K562 (cell line): ENCODE results near the gene NR5A1. TPM values are rescaled to one million over a fixed set of nuclear protein-coding genes. Genes with fewer than 3 reads are reported as not detected.
A peak's percentile ranks its signal among the peaks of the same experiment; 100 is the strongest.

ENCODE experiments used
- ATAC-seq: fragments of 200-7000 bp; cut with Tn5 transposase; 3 replicates; pipeline ENCODE4 v1.9.1; 2020; ENCODE audit warnings: moderate library complexity
- Bru-seq: library from RNA; stranded (reverse); fragments of 400-500 nt; gene quantifications from one replicate; lab custom pipeline; 2021; lab: Mats Ljungman, UMichigan
- BruChase-seq, 2 experiments: library from RNA; stranded (reverse); fragments of 400-500 nt; gene quantifications; one replicate each; lab custom pipeline; 2021; lab: Mats Ljungman, UMichigan
- BruUV-seq: library from RNA; stranded (reverse); fragments of 400-500 nt; replicated peaks from 2 replicates; lab custom pipeline; 2021; lab: Mats Ljungman, UMichigan
- CTCF ChIA-PET: fragments of 300-600 bp; formaldehyde crosslinking; extraction: SDS; loops from one replicate; lab custom pipeline; 2021; ENCODE audit warnings: low intra/inter-chr PET ratio; lab: Yijun Ruan, JAX
- POLR2A ChIA-PET: fragments of 300-600, 350-650 bp; sonication (Branson Sonifier 250); formaldehyde crosslinking; extraction: SDS; loops from one replicate; lab custom pipeline; 2021; ENCODE audit warnings: antibody characterized with exemption, inconsistent platforms; lab: Yijun Ruan, JAX
- DNase-seq, 4 experiments: peaks; one replicate each; pipeline versions ENCODE4 v3.0.0 to v3.0.0-alpha.2; 2011 to 2018; ENCODE audit warnings: low spot score in 3 of 4, mixed read lengths in 3 of 4; ENCODE audit errors: extremely low read depth in 1 of 4
- FAIRE-seq: peaks from 2 replicates; lab custom pipeline; 2011; peaks lifted over from hg19 to GRCh38; lab: Jason Lieb, UNC
- H2AFZ ChIP-seq: 2 replicates; pipeline ENCODE4 v1.6.0; 2011; ENCODE audit warnings: low read depth, low read length, control low read depth, inconsistent platforms
- H3K27ac ChIP-seq: fragments of 200-600 bp; 3 replicates; pipeline ENCODE4 v1.8.0; 2011; ENCODE audit warnings: low read depth, mild to moderate bottlenecking, control low read depth, inconsistent platforms, low read length, moderate library complexity, mixed read lengths; ENCODE audit errors: extremely low read depth
- H3K27me3 ChIP-seq, 2 experiments: fragments of 300-600 bp in 1 of 2; 2 replicates in 1 of 2; 3 replicates in 1 of 2; pipeline versions ENCODE4 v1.6.0 to v1.8.0; 2011; ENCODE audit warnings: inconsistent platforms in 2 of 2, low read length in 2 of 2, mild to moderate bottlenecking in 1 of 2, mixed read lengths in 1 of 2, moderate library complexity in 1 of 2; ENCODE audit not compliant: control insufficient read depth in 2 of 2, insufficient read depth in 2 of 2
- H3K36me3 ChIP-seq: fragments of 300-600 bp; 3 replicates; pipeline ENCODE4 v1.8.0; 2011; ENCODE audit warnings: mild to moderate bottlenecking, low read length, inconsistent platforms; ENCODE audit not compliant: control insufficient read depth, insufficient read depth
- H3K4me1 ChIP-seq, 2 experiments: fragments of 200-600 bp in 1 of 2; replicated peaks in 1 of 2; 2 replicates in 1 of 2; 3 replicates in 1 of 2; pipeline versions ENCODE4 v1.5.1 to v1.8.0; 2011; ENCODE audit warnings: inconsistent platforms in 2 of 2, low read length in 2 of 2, mild to moderate bottlenecking in 1 of 2, mixed read lengths in 1 of 2, moderate library complexity in 1 of 2; ENCODE audit not compliant: control insufficient read depth in 2 of 2, insufficient read depth in 2 of 2
- H3K4me2 ChIP-seq: 2 replicates; pipeline ENCODE4 v1.6.1; 2011; ENCODE audit warnings: low read length, control low read depth, inconsistent platforms, mixed read lengths; ENCODE audit not compliant: insufficient read depth
- H3K4me3 ChIP-seq: fragments of 200-600 bp; sonication (generic), shearing (Covaris generic); 2 replicates; pipeline ENCODE4 v1.5.1; 2016; ENCODE audit warnings: control low read depth, inconsistent platforms
- H3K79me2 ChIP-seq: fragments of 200-600 bp; 3 replicates; pipeline ENCODE4 v1.8.0; 2011; ENCODE audit warnings: low read length, inconsistent platforms; ENCODE audit not compliant: control insufficient read depth, insufficient read depth
- H3K9ac ChIP-seq, 2 experiments: 2 replicates each; pipeline versions ENCODE4 v1.6.0 to v1.6.1; 2011; ENCODE audit warnings: low read depth in 2 of 2, low read length in 2 of 2, control low read depth in 1 of 2, inconsistent platforms in 1 of 2, mild to moderate bottlenecking in 1 of 2, mixed read lengths in 1 of 2; ENCODE audit not compliant: insufficient read depth in 1 of 2
- H3K9me1 ChIP-seq: one replicate; pipeline ENCODE4 v1.6.0; 2011; ENCODE audit warnings: inconsistent platforms, mild to moderate bottlenecking, low read length, moderate library complexity; ENCODE audit not compliant: control insufficient read depth, insufficient read depth
- H3K9me3 ChIP-seq: replicated peaks from 2 replicates; pipeline ENCODE4 v1.5.1; 2011; ENCODE audit warnings: low read depth, low read length, inconsistent platforms; ENCODE audit not compliant: control insufficient read depth, insufficient read depth
- H4K20me1 ChIP-seq: replicated peaks from 2 replicates; pipeline ENCODE4 v1.6.1; 2011; ENCODE audit warnings: low read length, inconsistent platforms, mixed read lengths; ENCODE audit not compliant: control insufficient read depth, insufficient read depth
- CAMTA2 ChIP-seq: fragments of 250-450 bp; sonication (Bioruptor Pico); conservative IDR thresholded peaks from 2 replicates; pipeline ENCODE4 v1.5.1; 2022
- JUN ChIP-seq, 2 experiments: sonication (generic) in 1 of 2; formaldehyde crosslinking in 1 of 2; IDR thresholded peaks; 2 replicates each; pipeline versions ENCODE4 v1.6.1 to v1.8.0; 2012 to 2022; ENCODE audit warnings: borderline replicate concordance in 2 of 2, mild to moderate bottlenecking in 2 of 2, improper control_type of control experiment in 1 of 2, low read depth in 1 of 2, low read length in 1 of 2, missing genetic modification reagents in 1 of 2
- RAD51 ChIP-seq: fragments of 450-650 bp; IDR thresholded peaks from 2 replicates; pipeline ENCODE4 v1.7.1; 2016; ENCODE audit warnings: low read depth, mild to moderate bottlenecking, borderline replicate concordance
- SAFB2 ChIP-seq: fragments of 200-400 bp; formaldehyde crosslinking; IDR thresholded peaks from 2 replicates; pipeline ENCODE4 v1.6.1; 2018; ENCODE audit warnings: borderline replicate concordance, low read length, low read depth, moderate library complexity; ENCODE audit not compliant: severe bottlenecking
- SNIP1 ChIP-seq: fragments of 450-650 bp; IDR thresholded peaks from 2 replicates; pipeline ENCODE4 v1.7.1; 2017; ENCODE audit warnings: low read depth, mild to moderate bottlenecking
- USF1 ChIP-seq: sonication (generic); formaldehyde crosslinking; IDR thresholded peaks from 2 replicates; pipeline ENCODE4 v1.9.0; 2022; ENCODE audit warnings: mild to moderate bottlenecking, missing genetic modification reagents
- ZBTB1 ChIP-seq: sonication (generic); formaldehyde crosslinking; IDR thresholded peaks from 2 replicates; pipeline ENCODE4 v1.8.1; 2023; ENCODE audit warnings: missing genetic modification reagents, low read depth, mild to moderate bottlenecking, borderline replicate concordance
- ZFP91 ChIP-seq: sonication (generic); formaldehyde crosslinking; IDR thresholded peaks from 2 replicates; pipeline ENCODE4 v1.8.0; 2022; ENCODE audit warnings: mild to moderate bottlenecking, missing genetic modification reagents
- WGBS: fragments of 100-300 bp; shearing (Covaris generic); methylation state at CpG from one replicate; pipeline ENCODE4 v1.1.6; 2016; ENCODE audit warnings: low coverage, mixed read lengths; ENCODE audit not compliant: insufficient coverage; ENCODE audit errors: missing lambda C conversion rate; 5-methylcytosine and 5-hydroxymethylcytosine counted together
- in situ Hi-C: fragments of 300-500 bp; cut with MboI; formaldehyde crosslinking; loops from 4 replicates; pipeline ENCODE4 v1.15.0; 2018; ENCODE audit warnings: inconsistent platforms, mixed read lengths
- intact Hi-C: fragments of 100-400 bp; cut with micrococcal nuclease; formaldehyde crosslinking; loops from 2 replicates; pipeline ENCODE4 v1.14.2; 2022
- long read RNA-seq, 3 experiments: library from polyadenylated mRNA in 2 of 3; library from RNA in 1 of 3; unstranded in 2 of 3; stranded (forward) in 1 of 3; transcript quantifications; one replicate each; pipeline ENCODE4 v2.0.0, GENCODE V29; 2019 to 2022
- polyA minus RNA-seq, 3 experiments: library from RNA; depleted of rRNA, polyadenylated mRNA; stranded (reverse); fragments of >200 nt; gene quantifications; 2 replicates each; pipeline ENCODE4 v1.2.3, GENCODE V29; 2011
- polyA plus RNA-seq, 8 experiments: library from polyadenylated mRNA; depleted of rRNA in 4 of 8; stranded (reverse) in 5 of 8; unstranded in 3 of 8; fragments of >200 nt; fragmentation: Nextera tagmentation in 2 of 8; fragmentation: Illumina TruSeq in 1 of 8; extraction: Ambion mirVana in 2 of 8; extraction: Trizol in 1 of 8; gene quantifications; 2 replicates each; pipeline versions ENCODE4 v1.2.1 to v1.2.3, GENCODE V29; 2011 to 2014; ENCODE audit warnings: inconsistent platforms in 1 of 8, missing spikeins in 1 of 8
- total RNA-seq, 7 experiments: library from RNA; depleted of rRNA in 6 of 7; stranded (reverse); fragments of >200 nt in 6 of 7; fragmentation: Illumina TruSeq in 2 of 7; extraction: Trizol in 2 of 7; gene quantifications; 2 replicates each; pipeline versions ENCODE4 v1.2.1 to v1.2.3, GENCODE V29; 2011 to 2021; ENCODE audit warnings: low replicate concordance in 1 of 7
- TF ChIP-seq, protein P1 (sequence below): fragments of 450-650 bp; formaldehyde crosslinking; IDR thresholded peaks from 2 replicates; pipeline ENCODE4 v1.4.0; 2020; ENCODE audit warnings: mild to moderate bottlenecking, moderate library complexity
- TF ChIP-seq, protein P2 (sequence below): fragments of 450-650 bp; conservative IDR thresholded peaks from 2 replicates; pipeline ENCODE4 v1.6.1; 2016; ENCODE audit warnings: missing genetic modification characterization, low read depth, mild to moderate bottlenecking, missing compliant biosample characterization, moderate library complexity

The NR5A1 gene
- 0.65 TPM in 1 of 2 replicates, not detected in the other for total RNA-seq (2011; cell fraction: chromatin; rRNA removed; ENCODE audit: low replicate concordance)
- total RNA-seq (2011; cell fraction: nucleolus; rRNA removed): not detected in 2 replicates
- 0.15 TPM in 1 of 2 replicates, not detected in the other for total RNA-seq (2011; cell fraction: nucleoplasm; rRNA removed)
- total RNA-seq (2014; rRNA removed) (0.32 TPM in 1 of 2 replicates, not detected in the other), total RNA-seq (2014; rRNA removed; fragmentation: Illumina TruSeq; extraction: Trizol) (not detected in 2 replicates), total RNA-seq (2015; rRNA removed; fragmentation: Illumina TruSeq; extraction: Trizol) (not detected in 2 replicates), total RNA-seq (2021) (0.20 and 0.40 TPM in 2 replicates), polyA plus RNA-seq (2011; rRNA removed) (0.11 TPM in 1 of 2 replicates, not detected in the other), polyA plus RNA-seq (2014; fragmentation: Illumina TruSeq; extraction: Trizol) (not detected in 2 replicates), polyA plus RNA-seq (2014; fragmentation: Nextera tagmentation; extraction: Ambion mirVana) (not detected), polyA plus RNA-seq (2014; rRNA removed) (not detected in 2 replicates), polyA minus RNA-seq (2011; rRNA and poly(A)+ RNA removed) (not detected in 2 replicates), Bru-seq, nascent RNA (percentile 18 among the genes with signal in this experiment), BruChase-seq, experiment 1, labeled RNA remaining after a 2-hour chase (percentile 30 among the genes with signal in this experiment), BruChase-seq, experiment 2, labeled RNA remaining after a 6-hour chase (percentile 19 among the genes with signal in this experiment)
- polyA plus RNA-seq (2011; cell fraction: cytosol; rRNA removed): 0.49 TPM in 1 of 2 replicates, not detected in the other
- polyA plus RNA-seq (2011; cell fraction: nucleus; rRNA removed): 0.26 TPM in 1 of 2 replicates, not detected in the other
- not detected in 2 replicates for polyA plus RNA-seq (2012)
- not detected in 2 replicates for polyA minus RNA-seq (2011; cell fraction: cytosol; rRNA and poly(A)+ RNA removed)
- polyA minus RNA-seq (2011; cell fraction: nucleus; rRNA and poly(A)+ RNA removed): 0.27 TPM in 1 of 2 replicates, not detected in the other
- long read RNA-seq, experiment 1: 0 reads
- long read RNA-seq, experiment 2: 0 reads
- long read RNA-seq, experiment 3: 0 reads

DNA sequence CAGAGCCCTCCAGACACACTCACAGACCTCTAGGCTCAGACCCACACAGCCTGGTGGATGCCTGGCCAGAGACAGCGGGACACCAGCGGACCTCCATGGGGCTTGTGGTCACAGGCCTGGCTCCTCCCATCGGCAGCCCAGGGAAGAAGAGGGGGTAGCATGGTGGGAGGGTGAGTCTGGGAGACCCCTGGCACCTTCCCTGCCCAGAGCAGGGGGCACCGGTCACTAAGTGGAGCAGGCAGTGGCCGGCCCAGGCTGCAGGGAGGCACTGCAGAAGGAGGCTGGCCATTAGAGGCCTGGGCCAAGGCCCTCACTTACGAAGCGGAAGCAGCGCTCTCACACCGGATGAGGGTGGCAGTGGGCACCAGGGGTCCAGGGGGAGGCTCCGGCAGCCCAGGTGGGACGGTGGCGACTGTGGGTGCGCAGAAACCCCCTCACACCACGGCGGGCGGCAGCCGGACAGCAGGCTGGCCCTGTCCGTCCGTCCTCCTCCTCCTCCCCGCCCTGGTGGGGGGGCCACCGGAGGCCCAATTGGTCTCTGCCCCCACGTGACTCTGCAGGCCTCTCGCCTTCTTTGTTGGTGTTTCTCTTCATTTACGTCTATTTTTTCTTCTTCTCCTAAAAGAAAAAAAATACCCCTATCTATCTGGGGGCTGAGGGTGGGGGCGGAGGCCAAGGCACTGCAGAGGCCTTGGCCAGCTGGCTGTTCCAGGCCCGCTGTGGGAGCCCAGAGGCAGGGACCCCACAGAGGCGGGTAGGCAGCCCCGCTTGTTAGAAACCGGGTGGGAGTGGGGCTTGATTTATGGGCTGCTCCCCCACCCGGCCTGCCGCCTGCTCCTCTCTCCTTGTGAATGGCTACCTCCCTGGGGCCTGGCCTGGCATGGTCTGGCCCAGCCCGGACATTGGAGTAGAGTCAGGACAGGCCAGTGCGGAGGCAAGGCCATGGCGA is at the start of gene NR5A1:
Gene NR5A1 (minus strand): TSS at position 469 of the 949 bp plus-strand sequence. CDS start 4,004 bp downstream, outside the sequence.
- Histone ChIP-seq H4K20me1 (no peaks in the 10 kb centered on the region), H3K4me1 (peaks cover 16 to 58% of the 10 kb centered on the region in 2 experiments), H3K9ac (peak within 1 kb of the TSS in 1 of 2 experiments; percentile 52; a peak in 2 of 4 replicates), H3K27ac (no peak within 1 kb of the TSS), H3K4me2 (no peak within 1 kb of the TSS), H2AFZ (0 out of 2 replicates have a peak within 1 kb of the TSS, but pooled peaks have one; percentile 22), H3K79me2 (no peaks in the 10 kb centered on the region), H3K9me3 (no peaks in the 10 kb centered on the region), H3K9me1 (no peaks in the 10 kb centered on the region), H3K27me3 (peaks cover 10 to 20% of the 10 kb centered on the region in 2 experiments; a peak in 3 of 5 replicates), H3K4me3 (no peak within 1 kb of the TSS), H3K36me3 (no peaks in the 10 kb centered on the region)
- no TSS peak for BruUV-seq
- POLR2A ChIA-PET: no interaction called here
- FAIRE-seq (no peak), ATAC-seq (no peak), DNase-seq (no peak)
- CTCF ChIA-PET: no interaction called here
- WGBS: 86% methylated on average over 15 of the region's 34 CpGs
- intact Hi-C loops (no loop called here), in situ Hi-C loops (no loop called here)
- TF ChIP-seq USF1 (peak; percentile 71), RAD51 (peak; percentile 25; the same call in 1 of the 2 replicates), ZBTB1 (CRISPR knock-in tag) (no peak), SNIP1 (no peak), JUN (IDR thresholded peaks at IDR 0.05; ENCODE audit: borderline replicate concordance, low read depth, low read length) (no peak), JUN (CRISPR knock-in tag; IDR thresholded peaks at IDR 0.05; ENCODE audit: borderline replicate concordance) (no peak), CAMTA2 (CRISPR knock-in tag) (no peak), SAFB2 (no peak), ZFP91 (no peak)
- TF ChIP-seq, protein P1, sequence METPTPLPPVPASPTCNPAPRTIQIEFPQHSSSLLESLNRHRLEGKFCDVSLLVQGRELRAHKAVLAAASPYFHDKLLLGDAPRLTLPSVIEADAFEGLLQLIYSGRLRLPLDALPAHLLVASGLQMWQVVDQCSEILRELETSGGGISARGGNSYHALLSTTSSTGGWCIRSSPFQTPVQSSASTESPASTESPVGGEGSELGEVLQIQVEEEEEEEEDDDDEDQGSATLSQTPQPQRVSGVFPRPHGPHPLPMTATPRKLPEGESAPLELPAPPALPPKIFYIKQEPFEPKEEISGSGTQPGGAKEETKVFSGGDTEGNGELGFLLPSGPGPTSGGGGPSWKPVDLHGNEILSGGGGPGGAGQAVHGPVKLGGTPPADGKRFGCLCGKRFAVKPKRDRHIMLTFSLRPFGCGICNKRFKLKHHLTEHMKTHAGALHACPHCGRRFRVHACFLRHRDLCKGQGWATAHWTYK: no peak
- TF ChIP-seq, protein P2, sequence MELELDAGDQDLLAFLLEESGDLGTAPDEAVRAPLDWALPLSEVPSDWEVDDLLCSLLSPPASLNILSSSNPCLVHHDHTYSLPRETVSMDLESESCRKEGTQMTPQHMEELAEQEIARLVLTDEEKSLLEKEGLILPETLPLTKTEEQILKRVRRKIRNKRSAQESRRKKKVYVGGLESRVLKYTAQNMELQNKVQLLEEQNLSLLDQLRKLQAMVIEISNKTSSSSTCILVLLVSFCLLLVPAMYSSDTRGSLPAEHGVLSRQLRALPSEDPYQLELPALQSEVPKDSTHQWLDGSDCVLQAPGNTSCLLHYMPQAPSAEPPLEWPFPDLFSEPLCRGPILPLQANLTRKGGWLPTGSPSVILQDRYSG: no peak
